Testis (tissue), 2 donors: ENCODE results near the gene ATP6V1G2.

Experiments
- POLR2A ChIP-seq: fragments of 450-650 bp; IDR thresholded peaks from one replicate; pipeline ENCODE4 v1.6.1; 2017; ENCODE audit warnings: antibody characterized with exemption, mild to moderate bottlenecking, moderate library complexity
- TF ChIP-seq, protein P1 (sequence below), 3 experiments: fragments of 450-650 bp in 2 of 3; fragments of 200-600 bp in 1 of 3; sonication (generic) in 1 of 3; IDR thresholded peaks; one replicate each; pipeline ENCODE4 v1.5.1; 2016 to 2019; ENCODE audit warnings: antibody characterized with exemption in 3 of 3, mild to moderate bottlenecking in 2 of 3, moderate library complexity in 1 of 3

DNA sequence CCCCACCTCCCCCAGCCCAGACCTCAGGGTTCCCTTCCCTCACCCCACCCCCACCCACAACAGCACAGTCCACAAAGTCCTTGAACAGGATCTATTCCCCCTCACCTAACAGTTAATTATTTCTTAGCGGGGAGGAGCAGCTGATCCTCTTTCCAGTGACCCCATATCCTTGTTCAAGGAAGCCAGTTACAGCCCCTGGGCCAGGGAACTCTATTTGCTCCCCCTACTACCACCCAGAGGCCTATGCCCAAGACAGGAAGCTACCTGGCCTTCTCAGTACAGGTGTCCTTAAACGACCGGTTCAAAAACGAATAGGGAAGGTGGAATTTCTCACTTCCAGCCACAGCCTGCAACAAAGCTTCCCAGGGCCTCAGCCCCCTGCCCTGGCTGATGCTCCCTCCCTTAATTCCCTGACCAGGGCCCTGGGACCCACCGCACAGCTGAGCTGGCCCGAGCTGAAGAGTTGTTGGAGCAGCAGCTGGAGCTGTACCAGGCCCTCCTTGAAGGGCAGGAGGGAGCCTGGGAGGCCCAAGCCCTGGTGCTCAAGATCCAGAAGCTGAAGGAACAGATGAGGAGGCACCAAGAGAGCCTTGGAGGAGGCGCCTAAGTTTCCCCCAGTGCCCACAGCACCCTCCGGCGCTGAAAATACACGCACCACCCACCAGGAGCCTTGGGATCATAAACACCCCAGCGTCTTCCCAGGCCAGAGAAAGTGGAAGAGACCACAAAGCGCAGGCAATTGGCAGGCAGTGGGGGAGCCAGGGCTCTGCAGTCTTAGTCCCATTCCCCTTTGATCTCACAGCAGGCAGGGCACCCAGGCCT lies 16.9 kb downstream of the ATP6V1G2 start:
- TF ChIP-seq, protein P1, sequence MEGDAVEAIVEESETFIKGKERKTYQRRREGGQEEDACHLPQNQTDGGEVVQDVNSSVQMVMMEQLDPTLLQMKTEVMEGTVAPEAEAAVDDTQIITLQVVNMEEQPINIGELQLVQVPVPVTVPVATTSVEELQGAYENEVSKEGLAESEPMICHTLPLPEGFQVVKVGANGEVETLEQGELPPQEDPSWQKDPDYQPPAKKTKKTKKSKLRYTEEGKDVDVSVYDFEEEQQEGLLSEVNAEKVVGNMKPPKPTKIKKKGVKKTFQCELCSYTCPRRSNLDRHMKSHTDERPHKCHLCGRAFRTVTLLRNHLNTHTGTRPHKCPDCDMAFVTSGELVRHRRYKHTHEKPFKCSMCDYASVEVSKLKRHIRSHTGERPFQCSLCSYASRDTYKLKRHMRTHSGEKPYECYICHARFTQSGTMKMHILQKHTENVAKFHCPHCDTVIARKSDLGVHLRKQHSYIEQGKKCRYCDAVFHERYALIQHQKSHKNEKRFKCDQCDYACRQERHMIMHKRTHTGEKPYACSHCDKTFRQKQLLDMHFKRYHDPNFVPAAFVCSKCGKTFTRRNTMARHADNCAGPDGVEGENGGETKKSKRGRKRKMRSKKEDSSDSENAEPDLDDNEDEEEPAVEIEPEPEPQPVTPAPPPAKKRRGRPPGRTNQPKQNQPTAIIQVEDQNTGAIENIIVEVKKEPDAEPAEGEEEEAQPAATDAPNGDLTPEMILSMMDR (IDR thresholded peaks at IDR 0.05): no peak
- TF ChIP-seq POLR2A: no peak
